Measurements from ENCODE around the gene TET2.

GRCh38 chr4:105189855-105190650 is 43.4 kb downstream of the TET2 start:
- TF ChIP-seq CTCF (IDR thresholded peaks at IDR 0.05) (no peak), POLR2A (IDR thresholded peaks at IDR 0.05) (no peak)
